Skin of body (tissue), 2 donors: ENCODE measurements around the gene ZNF286A. TPM values are rescaled to one million over a fixed set of nuclear protein-coding genes. Genes with fewer than 3 reads are reported as not detected.
"Not testable (repeated sequence)": the region's sequence is repeated elsewhere in the genome, so short reads cannot be mapped to it uniquely, and the experiment has no call there.

Experiments used
- DNase-seq: peaks from one replicate; lab custom pipeline; 2025; lab: John Stamatoyannopoulos, UW
- total RNA-seq: library from RNA; depleted of rRNA; stranded (reverse); fragments of >200 nt; gene quantifications from one replicate; pipeline ENCODE4 v1.2.3, GENCODE V29; 2014

The ZNF286A gene
- total RNA-seq, 1 donor from 2014 or later, result 28.9 TPM

DNA sequence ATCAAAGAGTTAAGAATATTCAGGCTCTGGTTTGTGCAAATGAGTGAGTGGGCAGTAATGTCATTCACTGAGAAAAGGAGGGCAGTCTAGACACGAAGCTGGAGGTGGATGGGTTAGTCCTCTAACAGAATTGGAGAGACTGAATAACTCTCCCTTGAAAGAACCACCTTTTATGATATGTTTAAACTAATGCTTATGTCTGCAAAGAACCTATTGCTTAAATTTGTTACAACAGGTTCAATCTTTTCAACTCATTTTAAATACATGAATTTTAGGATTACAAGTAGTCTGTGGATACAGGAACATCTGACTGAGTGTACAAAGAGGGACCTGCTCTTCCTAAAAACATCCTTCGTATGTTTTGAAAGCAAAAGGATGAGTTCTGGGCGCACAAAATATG, 585 bp upstream of the ZNF286A start:
- not testable (repeated sequence) for DNase-seq

DNA sequence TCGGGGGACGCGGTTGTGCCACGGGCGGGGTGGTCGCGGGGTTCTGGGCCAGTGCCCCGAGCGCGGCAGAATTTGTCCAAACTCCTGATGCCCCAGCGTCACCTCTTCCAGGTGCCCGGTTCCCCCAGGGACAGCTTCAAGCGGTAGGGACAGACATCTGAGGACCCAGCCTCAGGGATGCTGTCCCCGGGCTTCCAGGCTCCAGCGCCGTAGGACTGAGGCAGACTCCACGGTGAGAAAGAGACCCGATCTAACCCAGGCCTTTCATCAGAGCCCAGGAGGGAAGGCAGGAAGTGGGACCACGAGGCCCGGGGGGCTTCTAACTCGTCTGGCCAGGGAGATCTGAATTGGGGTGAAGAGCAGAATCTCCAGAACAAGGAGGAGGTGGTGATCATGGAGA, 385 bp downstream of the ZNF286A start:
- not testable (repeated sequence) for DNase-seq

DNA sequence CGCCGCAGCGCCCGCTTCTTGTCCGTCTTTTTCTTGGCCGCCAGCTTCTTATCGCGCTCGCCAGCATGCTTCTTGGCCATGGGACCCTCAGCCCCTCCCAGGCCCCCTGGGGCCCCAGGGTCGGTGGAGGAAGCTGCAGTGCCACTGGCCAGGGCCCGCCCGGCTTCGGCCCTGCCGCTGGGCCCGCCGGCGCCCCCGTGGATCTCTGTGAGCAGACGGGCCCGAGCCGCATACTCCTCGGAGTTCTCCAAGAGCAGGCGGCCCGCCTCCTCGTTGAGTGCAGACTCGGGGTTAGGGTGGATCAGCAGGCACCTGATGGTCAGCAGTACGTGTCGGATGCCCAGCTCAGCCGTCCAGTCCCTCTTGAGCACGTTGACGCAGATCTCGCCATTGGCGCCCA, 4.7 kb downstream of the ZNF286A start:
- DNase-seq, result not testable (repeated sequence)

DNA sequence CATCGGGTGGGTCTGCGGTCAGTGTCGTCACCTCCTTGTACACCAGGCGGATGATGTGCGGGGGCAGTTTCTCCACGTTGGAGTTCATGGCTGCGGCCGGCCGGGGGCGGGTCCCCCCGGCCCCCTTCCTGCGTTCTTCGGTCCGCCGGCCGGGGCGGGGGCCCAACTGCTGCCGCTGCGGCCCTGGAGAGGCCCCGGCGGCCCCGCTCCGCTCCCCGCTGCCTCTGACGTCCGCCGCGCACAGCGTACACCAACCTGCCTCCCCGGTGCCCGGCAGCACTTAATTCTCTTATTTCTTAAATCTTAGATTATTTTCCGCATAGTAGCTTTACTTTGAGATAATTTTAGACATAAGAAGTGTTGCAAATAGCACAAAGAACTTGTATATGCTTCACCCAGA, 5.3 kb downstream of the ZNF286A start:
- not testable (repeated sequence) for DNase-seq

DNA sequence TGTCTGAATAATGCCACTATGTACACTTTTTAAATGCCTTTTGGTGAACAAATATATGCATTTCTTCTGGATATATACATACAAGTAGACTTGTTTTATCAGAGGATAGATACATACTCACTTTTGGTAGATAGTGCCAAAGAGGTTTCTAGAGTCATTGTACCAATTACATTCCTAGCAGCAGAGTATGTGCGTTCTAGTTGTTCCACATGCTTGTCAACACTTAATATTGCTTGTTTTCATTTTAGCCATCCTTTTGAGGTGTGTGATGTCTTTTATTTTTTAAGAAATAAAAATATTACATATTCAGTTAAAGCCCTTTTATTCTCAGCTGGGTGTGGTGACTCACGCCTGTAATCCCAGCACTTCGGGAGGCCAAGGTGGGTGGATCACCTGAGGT, 9.3 kb downstream of the ZNF286A start:
- DNase-seq, result not testable (repeated sequence)

DNA sequence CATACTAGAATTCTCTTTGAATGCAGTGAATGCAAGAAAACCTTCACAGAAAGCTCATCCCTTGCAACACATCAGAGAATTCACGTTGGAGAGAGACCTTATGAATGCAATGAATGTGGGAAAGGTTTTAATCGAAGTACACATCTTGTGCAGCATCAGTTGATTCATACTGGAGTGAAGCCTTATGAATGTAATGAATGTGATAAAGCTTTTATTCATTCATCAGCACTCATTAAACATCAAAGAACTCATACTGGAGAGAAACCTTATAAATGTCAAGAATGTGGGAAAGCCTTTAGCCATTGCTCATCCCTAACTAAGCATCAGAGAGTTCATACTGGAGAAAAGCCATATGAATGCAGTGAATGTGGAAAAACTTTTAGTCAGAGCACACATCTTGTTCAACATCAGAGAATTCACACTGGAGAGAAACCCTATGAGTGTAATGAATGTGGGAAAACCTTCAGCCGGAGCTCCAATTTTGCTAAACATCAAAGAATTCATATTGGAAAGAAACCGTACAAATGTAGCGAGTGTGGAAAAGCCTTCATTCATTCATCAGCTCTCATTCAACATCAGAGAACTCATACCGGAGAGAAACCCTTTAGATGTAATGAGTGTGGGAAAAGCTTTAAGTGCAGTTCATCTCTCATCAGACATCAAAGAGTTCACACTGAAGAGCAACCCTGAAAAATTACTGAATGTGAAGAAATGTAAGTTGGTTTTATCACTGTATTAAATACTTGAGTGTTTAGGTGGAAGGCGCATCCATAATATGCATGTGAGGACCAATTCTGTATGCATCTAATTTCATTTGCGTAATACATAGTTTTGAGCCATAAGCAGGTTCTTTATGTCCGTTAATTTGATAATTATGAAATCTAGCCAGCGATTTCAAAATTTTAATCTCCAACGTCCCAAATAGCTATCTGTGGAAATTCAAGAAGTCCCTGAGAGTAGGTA, 17.3 kb downstream of the ZNF286A start:
- not testable (repeated sequence) for DNase-seq

DNA sequence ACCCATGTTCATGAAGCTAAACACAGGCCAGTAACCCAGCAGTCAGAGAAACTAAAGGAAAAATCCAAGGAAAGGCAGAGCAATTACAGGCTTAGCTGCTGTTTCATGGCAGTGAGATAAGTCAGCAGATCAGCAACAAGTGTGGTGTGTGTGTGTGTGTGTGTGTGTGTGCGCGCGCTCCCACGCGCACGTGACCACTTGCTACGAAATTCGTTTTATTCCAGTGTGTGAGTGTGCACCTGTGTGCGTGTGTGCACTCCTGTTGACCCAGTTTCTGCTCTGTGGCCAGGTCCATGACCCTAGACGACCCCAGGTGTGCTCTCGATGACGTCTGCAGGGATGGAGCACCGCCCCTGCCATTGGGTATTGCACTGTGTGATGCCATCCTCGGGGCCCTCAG, 31.0 kb downstream of the ZNF286A start:
- not testable (repeated sequence) for DNase-seq

DNA sequence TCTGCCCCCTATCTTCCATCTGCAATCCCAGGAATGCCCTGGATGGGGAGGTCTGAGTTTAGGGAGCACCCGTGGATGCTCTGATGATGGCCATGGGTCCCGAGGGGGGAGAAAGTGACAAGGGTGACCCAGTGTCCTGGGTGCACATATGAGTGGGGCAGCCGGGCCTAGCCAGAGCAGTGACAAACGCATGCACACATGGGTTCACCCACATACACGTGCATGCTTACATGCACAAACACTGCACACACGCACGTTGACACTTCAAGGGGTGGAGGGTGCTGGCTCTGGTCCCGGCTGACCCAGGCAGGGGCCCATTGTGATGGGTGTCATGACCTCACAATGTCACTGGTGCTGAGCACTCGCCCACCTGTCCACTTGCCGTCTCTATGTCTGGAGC, 32.3 kb downstream of the ZNF286A start, which contains the start of gene TBC1D26:
TBC1D26 (plus strand) TSS at position 384 of the 400 bp plus-strand sequence. CDS start 3,066 bp downstream, outside the sequence.
- not testable (repeated sequence) for DNase-seq

DNA sequence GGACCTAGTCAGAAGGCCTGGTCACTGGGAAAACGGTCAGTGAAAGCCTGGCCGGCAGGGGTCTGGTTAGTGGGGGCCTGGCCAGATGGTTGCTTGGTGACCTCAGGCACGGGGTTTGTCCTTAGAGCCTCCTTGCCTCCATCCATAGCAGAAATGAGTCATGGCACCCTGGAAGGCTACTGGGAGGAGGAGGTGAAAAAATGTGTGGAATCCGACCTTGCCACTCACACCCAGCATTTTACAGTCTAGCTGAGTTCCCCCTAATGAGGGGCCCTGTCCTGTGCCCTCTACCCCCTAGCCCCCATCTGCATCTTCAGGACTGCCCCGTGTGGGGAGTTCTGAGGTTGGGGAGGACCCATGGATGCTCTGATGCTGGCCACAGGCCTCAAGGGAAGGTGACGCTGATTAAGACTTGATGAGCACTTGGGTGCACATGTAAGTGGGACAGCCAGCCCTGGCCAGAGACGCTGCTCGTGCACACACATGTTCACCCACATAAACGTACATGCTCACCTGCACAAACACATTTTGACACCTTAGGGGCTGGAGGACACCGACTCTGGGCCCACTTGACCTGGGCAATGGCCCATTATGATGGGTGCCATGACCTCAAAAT, 33.7 kb downstream of the ZNF286A start:
- DNase-seq, result not testable (repeated sequence)

DNA sequence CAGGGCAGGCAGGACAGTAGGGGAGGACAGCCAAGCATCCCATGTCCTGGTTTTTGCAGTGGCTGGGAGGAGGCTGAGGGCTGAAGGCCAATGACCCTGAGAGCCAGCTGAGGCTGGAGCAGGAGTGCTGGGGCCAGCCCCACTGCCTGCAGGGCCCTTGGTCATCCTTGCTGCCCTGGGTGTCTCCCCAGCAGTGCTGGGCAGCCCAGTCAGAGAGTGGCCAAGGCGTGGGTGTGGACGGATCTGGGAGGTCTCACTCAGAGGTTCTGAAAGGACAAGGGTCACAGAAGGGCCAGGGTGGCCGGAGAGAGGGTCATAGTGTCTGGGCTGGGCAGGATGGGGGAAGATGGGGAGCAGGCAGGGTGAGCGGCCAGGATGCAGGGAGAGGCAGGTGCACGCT, 37.0 kb downstream of the ZNF286A start:
- not testable (repeated sequence) for DNase-seq

DNA sequence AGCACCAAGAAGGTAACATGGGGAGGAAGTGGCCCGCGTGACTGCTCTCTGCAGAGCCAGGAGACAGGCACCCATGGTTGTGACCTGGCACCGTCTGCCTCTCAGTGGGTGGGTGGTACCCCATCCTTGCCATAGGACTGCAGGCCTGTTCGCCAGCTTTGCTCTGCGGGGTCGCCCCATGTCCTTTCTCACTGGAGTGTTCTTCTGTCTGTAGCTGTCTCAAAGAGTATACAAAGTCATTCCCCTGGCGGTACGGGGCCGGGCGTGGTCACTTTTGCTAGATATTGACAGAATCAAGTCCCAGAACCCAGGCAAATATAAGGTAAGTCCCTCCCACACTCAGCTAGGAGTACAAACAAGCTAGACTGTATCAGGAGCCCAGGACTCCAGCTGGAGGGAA, 38.5 kb downstream of the ZNF286A start:
- DNase-seq, result no peak

DNA sequence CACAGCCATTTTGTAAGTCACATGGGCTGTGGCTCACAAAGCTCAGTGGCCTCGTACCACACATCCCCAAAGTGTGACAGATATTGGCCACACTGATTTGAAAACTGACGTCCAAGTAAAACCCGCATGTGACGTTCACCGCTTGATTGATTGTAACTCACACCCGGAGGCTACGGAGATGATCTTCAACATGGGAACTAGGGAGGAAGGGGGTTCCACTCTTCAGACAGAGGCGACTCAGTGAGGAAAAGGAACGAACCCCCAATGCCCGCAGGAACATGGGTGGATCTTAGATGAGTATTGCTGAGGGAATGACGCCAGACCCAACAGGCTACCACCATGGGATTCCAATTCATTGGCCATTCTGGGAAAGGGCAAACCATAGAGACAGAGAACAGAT, 39.7 kb downstream of the ZNF286A start:
- DNase-seq, result not testable (repeated sequence)

DNA sequence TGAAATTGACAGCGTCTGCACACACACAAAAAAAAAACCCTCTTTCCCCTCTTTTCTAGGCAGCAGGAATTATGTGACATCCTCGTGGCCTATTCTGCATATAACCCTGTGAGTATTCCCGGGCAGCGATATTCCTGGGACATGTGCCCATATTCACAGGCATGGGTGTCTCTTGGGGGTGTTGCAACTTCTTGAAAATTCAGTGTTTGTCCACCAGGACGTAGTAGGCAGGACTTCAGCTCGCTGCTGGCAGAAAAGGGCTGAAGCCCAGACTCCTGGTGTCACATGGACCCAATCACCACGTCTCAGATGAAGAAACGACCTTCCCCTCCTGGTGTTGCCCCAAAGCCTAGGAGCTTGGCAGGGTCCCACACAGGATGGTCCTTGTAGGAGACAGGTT, 40.5 kb downstream of the ZNF286A start:
- not testable (repeated sequence) for DNase-seq

DNA sequence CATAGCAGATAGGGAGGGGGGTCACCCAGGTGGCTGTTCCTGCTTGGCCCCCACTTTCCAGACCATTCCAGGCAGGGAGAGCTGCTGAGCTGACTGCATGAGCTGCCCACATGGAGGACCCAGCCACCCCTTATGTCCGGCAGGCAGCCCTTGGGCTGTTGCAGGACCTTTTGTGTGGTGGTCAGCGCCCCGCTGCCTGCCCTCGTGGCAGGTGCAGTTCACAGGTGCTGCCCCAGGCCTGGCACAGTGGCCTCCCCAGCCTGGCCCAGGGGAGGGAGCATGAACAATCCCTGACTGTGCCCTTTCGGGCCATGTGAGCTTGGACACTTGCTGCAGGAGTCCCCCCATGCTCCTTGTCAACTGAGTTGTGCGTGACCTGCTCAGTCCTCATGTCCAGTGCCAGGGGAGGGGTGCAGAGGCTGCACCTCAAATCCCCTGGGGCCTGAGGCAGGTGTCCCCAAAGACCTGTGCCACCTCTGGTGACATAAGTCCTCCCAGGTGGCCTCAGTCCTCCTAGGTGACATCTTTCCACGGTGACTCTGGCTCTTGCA, 41.1 kb downstream of the ZNF286A start:
- DNase-seq, result no peak

DNA sequence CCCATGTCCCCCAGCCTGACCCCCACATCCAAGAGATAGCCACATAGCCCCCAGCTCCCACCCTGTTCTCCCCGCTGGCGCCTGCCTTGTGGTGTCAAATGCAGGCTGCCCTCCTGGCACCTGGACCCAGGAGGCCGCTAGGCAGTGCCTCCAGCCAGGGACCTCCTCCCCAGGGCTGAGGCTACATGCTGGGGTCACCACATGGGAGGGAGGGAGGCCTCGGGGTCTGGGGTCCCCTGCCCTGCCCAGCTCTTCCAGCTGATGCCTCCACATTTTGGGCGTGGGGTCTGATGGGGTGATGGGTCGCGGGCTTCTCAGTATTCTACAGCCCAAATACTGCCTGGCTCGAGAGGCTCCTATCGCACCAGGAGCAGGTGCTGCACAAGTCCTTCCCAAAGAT, 42.1 kb downstream of the ZNF286A start:
- DNase-seq, result no peak

DNA sequence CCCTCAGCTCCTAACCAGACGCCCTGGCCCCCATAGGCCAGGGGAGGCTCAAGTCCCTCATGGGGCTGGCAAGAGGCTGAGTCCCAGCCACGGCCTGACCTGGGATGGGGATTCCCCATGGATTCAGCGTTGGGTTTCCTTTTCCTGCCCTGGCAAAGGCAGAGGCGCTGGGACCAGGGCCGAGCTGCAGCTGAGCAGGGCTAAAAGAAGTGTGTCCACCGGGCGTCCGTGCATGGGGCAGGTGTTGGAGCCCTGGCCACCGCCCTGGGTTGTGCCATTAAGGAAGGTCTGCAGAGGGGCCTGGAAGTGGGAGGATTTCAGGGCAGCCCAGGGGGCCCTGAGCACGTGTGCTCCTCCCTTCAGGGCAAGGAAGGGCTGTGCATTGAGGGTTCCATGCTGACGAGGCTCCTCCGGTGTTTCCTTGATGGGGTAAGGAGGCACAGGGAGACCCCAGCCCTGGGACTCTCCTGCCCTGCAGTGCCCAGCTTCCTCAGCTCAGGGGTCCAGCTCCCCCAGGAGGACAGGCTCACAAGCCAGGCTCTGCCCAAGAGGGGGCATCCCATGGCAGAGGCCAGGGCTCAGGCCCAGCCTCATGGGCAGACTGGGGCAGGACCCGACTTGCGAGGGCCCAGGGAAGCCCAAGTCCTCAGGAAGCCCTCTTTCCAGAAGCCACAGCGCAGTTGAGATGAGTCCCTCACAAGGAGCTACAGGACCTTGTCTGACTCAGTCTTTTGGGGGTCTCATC, 42.7 kb downstream of the ZNF286A start:
- no peak for DNase-seq

DNA sequence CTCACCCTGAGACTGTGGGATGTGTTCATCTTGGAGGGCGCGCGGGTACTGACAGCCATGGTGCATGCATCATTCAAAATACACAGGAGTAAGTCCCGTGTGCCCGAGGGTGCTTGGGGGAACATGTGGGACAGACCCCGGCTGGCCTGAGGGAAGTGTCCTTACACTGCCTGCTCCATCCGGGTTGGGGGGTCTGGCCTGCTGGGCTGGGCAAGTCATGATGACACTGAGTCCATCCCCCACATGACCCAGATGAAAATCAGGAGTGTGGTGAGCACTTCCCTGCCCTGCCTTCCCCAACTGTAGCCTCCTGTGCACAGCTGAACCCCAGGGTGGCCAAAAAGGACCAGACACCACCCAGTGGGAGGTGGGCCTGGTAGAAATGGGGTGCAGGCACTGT, 43.4 kb downstream of the ZNF286A start:
- DNase-seq, result no peak

DNA sequence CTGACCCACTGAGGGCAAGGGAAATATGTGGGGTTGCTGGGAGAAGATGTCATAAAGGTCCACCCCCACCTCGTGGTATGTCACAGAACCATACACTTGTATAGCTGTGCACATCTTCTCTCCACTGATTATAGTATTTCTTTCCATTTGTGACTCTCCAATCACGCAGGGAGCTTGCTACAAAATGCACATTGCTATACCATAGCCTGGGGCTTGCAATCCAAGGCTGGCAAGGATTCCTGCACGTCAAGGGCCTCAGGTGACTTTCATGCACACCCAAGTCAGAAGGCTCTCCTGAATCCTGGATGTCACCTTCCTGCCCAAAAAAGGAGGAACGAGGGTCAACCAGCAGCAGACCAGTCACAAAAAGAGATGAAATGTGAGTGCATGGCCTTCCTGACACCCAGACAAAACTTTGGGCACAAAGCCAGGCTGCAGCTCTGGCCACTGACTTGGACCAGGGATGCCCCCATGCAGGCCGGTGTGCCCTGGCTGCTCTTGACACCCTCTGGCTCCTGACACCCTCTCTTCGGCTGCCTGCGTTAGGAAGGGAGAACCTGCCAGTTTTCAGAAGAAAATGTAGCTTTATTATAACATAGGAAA, 44.6 kb downstream of the ZNF286A start:
- DNase-seq, result no peak

DNA sequence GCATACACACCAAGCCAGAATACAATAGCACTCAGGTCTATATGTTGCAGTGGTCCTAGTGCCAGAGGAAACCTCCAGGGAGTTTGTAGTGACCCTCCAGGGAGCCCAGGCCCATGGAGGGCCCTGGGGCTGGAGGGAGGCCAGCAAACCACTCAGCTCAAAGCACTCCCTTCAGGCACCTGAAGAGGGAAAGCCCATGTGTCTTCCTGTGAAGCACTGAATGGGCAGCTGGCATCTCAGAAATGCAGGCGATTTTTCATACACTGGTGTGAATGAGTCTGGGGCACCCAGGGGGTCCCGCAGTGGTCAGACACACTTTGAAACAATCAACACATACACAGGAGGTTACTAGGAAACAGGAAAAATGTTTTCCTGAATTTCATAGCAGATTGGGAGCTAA, 45.3 kb downstream of the ZNF286A start:
- no peak for DNase-seq

DNA sequence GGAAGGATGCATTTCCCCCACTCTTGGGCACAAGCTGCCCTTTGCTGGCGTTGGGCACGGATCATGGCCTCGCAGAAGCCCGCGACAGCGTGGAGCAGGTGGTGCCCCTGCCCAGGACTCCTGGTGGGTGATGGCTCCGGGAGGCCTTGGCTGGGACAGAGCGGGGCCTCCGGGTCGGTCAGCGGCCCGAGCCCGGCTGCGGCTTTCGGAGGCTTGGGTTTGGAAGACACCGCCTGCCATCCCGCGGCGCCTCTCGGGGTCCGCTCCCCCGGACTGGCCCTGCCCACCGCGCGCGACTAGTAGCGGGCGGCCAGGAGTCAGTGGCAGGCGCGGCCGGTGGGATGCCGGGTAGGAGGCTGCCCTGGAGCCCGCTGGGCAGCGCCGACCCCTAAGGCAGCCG, 49.9 kb downstream of the ZNF286A start:
- DNase-seq, result not testable (repeated sequence)
